GM19239 (cell line): ENCODE measurements around the gene SFXN4.
"Not testable (repeated sequence)": the region's sequence is repeated elsewhere in the genome, so short reads cannot be mapped to it uniquely, and the experiment has no call there.

Experiments
- DNase-seq: peaks from one replicate; pipeline ENCODE4 v3.0.0; 2011; ENCODE audit warnings: low spot score; ENCODE audit not compliant: insufficient read length
- FAIRE-seq: peaks from 2 replicates; lab custom pipeline; 2011; peaks lifted over from hg19 to GRCh38; lab: Jason Lieb, UNC

Gene SFXN4

GRCh38 chr10:119190954-119191785 is 25.7 kb upstream of the SFXN4 start:
- DNase-seq (no peak), FAIRE-seq (no peak)

GRCh38 chr10:119190353-119190752 is 24.8 kb upstream of the SFXN4 start:
- FAIRE-seq = no peak
- DNase-seq = no peak

GRCh38 chr10:119189811-119190282 is 24.3 kb upstream of the SFXN4 start:
- DNase-seq = no peak
- FAIRE-seq = no peak

GRCh38 chr10:119183664-119184412 is 18.3 kb upstream of the SFXN4 start:
- FAIRE-seq (no peak), DNase-seq (no peak)

- not testable (repeated sequence) for DNase-seq, FAIRE-seq
Measured at GRCh38 chr10:119180850-119181400, 15.4 kb upstream of the SFXN4 start.

GRCh38 chr10:119178372-119179119 is 13.0 kb upstream of the SFXN4 start, which contains the start of gene PRDX3:
TSS of gene PRDX3 (minus strand) at chr10:119178812. CDS start at chr10:119178790, 22 bp downstream.
- peak; percentile 96 for FAIRE-seq
- DNase-seq = peak; percentile 87

GRCh38 chr10:119177708-119178371 is 12.3 kb upstream of the SFXN4 start:
- DNase-seq = no peak
- no peak for FAIRE-seq

GRCh38 chr10:119176166-119176565 is 10.7 kb upstream of the SFXN4 start:
- FAIRE-seq (no peak), DNase-seq (no peak)

- FAIRE-seq = no peak
- no peak for DNase-seq
Measured at GRCh38 chr10:119174109-119174508, 8.6 kb upstream of the SFXN4 start.

GRCh38 chr10:119167041-119167440 is 1.5 kb upstream of the SFXN4 start:
- no peak for DNase-seq
- FAIRE-seq = no peak

GRCh38 chr10:119166564-119166963 is 1.1 kb upstream of the SFXN4 start:
- FAIRE-seq = no peak

GRCh38 chr10:119166118-119166500 is 595 bp upstream of the SFXN4 start:
- no peak for FAIRE-seq
- no peak for DNase-seq

More at GRCh38 chr10:119166564-119166963, 1.1 kb upstream of the SFXN4 start:
- no peak for DNase-seq

- no peak for DNase-seq
- FAIRE-seq = no peak
Measured at GRCh38 chr10:119162452-119163092, 2.9 kb downstream of the SFXN4 start.

- FAIRE-seq (no peak), DNase-seq (no peak)
Measured at GRCh38 chr10:119161680-119162451, 3.6 kb downstream of the SFXN4 start.

- FAIRE-seq = no peak
- no peak for DNase-seq
Measured at GRCh38 chr10:119159332-119159731, 6.2 kb downstream of the SFXN4 start.

- DNase-seq (no peak), FAIRE-seq (no peak)
Measured at GRCh38 chr10:119153661-119154060, 11.9 kb downstream of the SFXN4 start.

- DNase-seq (no peak), FAIRE-seq (no peak)
Measured at GRCh38 chr10:119153041-119153440, 12.5 kb downstream of the SFXN4 start.

- FAIRE-seq, DNase-seq: not testable (repeated sequence)
Measured at GRCh38 chr10:119151601-119152000, 13.9 kb downstream of the SFXN4 start.
